Common myeloid progenitor, CD34-positive (primary cell): ENCODE data around the gene SPIN2B.
"Not testable (repeated sequence)": the region's sequence is repeated elsewhere in the genome, so short reads cannot be mapped to it uniquely, and the experiment has no call there.

ENCODE experiments used
- CTCF ChIA-PET: fragments of 350-600 bp; sonication (Branson Sonifier 250); formaldehyde crosslinking; loops from one replicate; lab custom pipeline; 2021; ENCODE audit warnings: antibody characterized with exemption; lab: Charles Lee
- POLR2A ChIA-PET: fragments of 350-600 bp; sonication (Branson Sonifier 250); formaldehyde crosslinking; loops from one replicate; lab custom pipeline; 2021; ENCODE audit warnings: antibody characterized with exemption; lab: Charles Lee
- DNase-seq, 3 donors: peaks; one replicate each; pipeline versions ENCODE4 v3.0.0 to v3.0.0-alpha.2; 2013
- H3K27ac ChIP-seq, 2 experiments: 1 replicate in 1 of 2; 2 replicates in 1 of 2; pipeline ENCODE4 v1.7.0; 2013; ENCODE audit warnings: inconsistent platforms in 2 of 2, low read length in 2 of 2, mild to moderate bottlenecking in 2 of 2, low read depth in 1 of 2, moderate library complexity in 1 of 2; ENCODE audit not compliant: severe bottlenecking in 2 of 2, insufficient read depth in 1 of 2, poor library complexity in 1 of 2
- H3K27me3 ChIP-seq, 5 experiments: replicated peaks in 2 of 5; 1 replicate in 3 of 5; 2 replicates in 2 of 5; pipeline versions ENCODE4 v1.6.1 to v1.7.0; 2013; ENCODE audit warnings: low read length in 4 of 5, mild to moderate bottlenecking in 2 of 5, moderate library complexity in 2 of 5, inconsistent platforms in 1 of 5; ENCODE audit not compliant: insufficient read depth in 5 of 5, control insufficient read depth in 4 of 5
- H3K36me3 ChIP-seq, 4 experiments: 1 replicate in 2 of 4; 2 replicates in 2 of 4; pipeline versions ENCODE4 v1.6.1 to v1.7.0; 2013; ENCODE audit warnings: low read length in 3 of 4, control low read depth in 1 of 4, mild to moderate bottlenecking in 1 of 4; ENCODE audit not compliant: control insufficient read depth in 4 of 4, insufficient read depth in 4 of 4
- H3K4me1 ChIP-seq, 4 experiments: 1 replicate in 3 of 4; 2 replicates in 1 of 4; pipeline versions ENCODE4 v1.6.1 to v1.7.1; 2013; ENCODE audit warnings: low read length in 3 of 4, mild to moderate bottlenecking in 3 of 4, control low read depth in 1 of 4, inconsistent platforms in 1 of 4, moderate library complexity in 1 of 4; ENCODE audit not compliant: control insufficient read depth in 4 of 4, insufficient read depth in 4 of 4; ENCODE audit errors: control extremely low read depth in 1 of 4
- H3K4me3 ChIP-seq, 7 experiments: 1 replicate in 4 of 7; 2 replicates in 3 of 7; pipeline versions ENCODE4 v1.5.1 to v1.7.0; 2013; ENCODE audit warnings: mild to moderate bottlenecking in 7 of 7, low read length in 6 of 7, moderate library complexity in 6 of 7, inconsistent platforms in 2 of 7, low read depth in 2 of 7, control low read depth in 1 of 7; ENCODE audit not compliant: insufficient read depth in 4 of 7, control insufficient read depth in 1 of 7; ENCODE audit errors: extremely low read depth in 1 of 7
- H3K9me3 ChIP-seq, 5 experiments: 1 replicate in 4 of 5; 2 replicates in 1 of 5; pipeline versions ENCODE4 v1.6.1 to v1.7.1; 2013; ENCODE audit warnings: low read length in 4 of 5, mild to moderate bottlenecking in 2 of 5, inconsistent platforms in 1 of 5, low read depth in 1 of 5, moderate library complexity in 1 of 5; ENCODE audit not compliant: control insufficient read depth in 4 of 5, insufficient read depth in 2 of 5; ENCODE audit errors: control extremely low read depth in 1 of 5
- WGBS: methylation state at CpG from one replicate; pipeline ENCODE4 v1.1.5; 2013; ENCODE audit not compliant: insufficient coverage; 5-methylcytosine and 5-hydroxymethylcytosine counted together

SPIN2B gene

DNA sequence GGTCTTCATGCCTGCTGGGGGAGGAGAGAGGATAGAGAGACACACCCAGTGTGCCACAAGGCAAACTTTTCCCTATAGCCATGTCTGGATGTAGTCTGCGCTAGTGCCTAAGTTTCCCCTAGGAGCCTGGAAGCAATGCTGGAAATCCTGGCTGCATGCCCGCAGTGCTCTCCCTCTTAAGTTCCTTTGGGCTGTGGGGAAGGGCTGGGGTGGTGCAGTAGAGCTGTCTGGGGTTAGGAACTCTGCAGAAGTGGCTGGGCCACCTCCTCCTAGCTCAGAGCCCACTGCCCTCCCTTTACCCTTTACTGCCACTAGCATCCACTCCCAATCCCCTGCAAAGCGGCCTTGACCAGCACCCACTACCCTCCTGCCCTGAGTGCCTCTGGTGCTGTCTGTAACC is 15.2 kb upstream of the SPIN2B start:
- H3K4me3 ChIP-seq, H3K36me3 ChIP-seq, H3K27ac ChIP-seq, CTCF ChIA-PET, H3K9me3 ChIP-seq, H3K4me1 ChIP-seq, DNase-seq, H3K27me3 ChIP-seq, POLR2A ChIA-PET: not testable (repeated sequence)
- 94% methylated on average over 1 of the region's 3 CpGs for WGBS

DNA sequence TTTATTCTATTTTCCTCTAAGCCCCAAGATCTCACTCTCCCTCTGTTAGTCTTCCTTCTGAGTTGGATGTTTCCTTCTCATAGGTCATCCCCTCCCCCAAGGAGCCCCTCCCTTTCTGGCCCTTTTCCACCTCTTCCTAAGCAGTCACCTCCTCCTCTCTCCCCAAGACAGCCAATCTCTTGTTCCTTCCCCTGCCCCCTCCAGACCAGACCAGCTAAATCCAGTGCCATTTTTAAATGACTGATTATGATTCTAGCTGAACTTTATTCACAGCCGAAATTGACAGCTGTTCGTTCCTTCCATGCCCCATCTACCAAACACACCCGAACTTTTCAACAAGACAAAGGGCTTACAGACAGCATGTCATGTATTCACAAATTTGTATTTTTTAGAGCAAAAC is 13.9 kb upstream of the SPIN2B start:
- H3K27me3 ChIP-seq = no peaks in the 10 kb centered on the region
- peaks cover 0 to 3% (median 0%) of the 10 kb centered on the region in 5 experiments for H3K9me3 ChIP-seq
- WGBS = 100% methylated on average over 1 of the region's 3 CpGs
- no peaks in the 10 kb centered on the region for H3K4me1 ChIP-seq
- H3K36me3 ChIP-seq = peaks cover 0 to 2% (median 0%) of the 10 kb centered on the region in 4 experiments
- no peak for DNase-seq
- POLR2A ChIA-PET = no interaction called here
- H3K4me3 ChIP-seq = no peak overlapping the region
- CTCF ChIA-PET = no interaction called here
- no peak overlapping the region for H3K27ac ChIP-seq

DNA sequence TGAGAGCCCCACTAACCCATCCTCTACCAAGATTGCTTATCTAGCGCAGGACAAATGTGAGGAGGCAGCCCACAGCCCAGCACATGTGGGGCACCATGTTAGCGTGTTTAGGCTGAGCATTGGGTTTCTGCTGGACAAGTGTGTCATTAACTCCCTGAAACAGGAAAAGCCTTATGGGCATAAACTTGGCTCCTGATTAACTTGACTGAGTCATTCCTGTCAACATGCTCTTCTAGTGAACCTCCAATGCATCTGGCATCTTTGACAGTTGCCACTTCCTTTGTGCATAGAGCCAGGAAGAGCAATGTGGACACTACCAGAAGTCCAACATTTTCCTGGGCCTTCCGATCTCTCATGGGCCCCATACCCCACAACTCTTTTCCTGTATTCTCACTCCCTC is 13.4 kb upstream of the SPIN2B start:
- no peak for DNase-seq
- ChIA-PET POLR2A (no interaction called here), CTCF (no interaction called here)
- Histone ChIP-seq H3K27me3 (no peaks in the 10 kb centered on the region), H3K36me3 (peaks cover 0 to 2% (median 0%) of the 10 kb centered on the region in 4 experiments), H3K4me3 (no peak overlapping the region), H3K4me1 (no peaks in the 10 kb centered on the region), H3K9me3 (peaks cover 0 to 3% (median 0%) of the 10 kb centered on the region in 5 experiments), H3K27ac (no peak overlapping the region)
- WGBS = 100% methylated on average over 2 of the region's 3 CpGs

DNA sequence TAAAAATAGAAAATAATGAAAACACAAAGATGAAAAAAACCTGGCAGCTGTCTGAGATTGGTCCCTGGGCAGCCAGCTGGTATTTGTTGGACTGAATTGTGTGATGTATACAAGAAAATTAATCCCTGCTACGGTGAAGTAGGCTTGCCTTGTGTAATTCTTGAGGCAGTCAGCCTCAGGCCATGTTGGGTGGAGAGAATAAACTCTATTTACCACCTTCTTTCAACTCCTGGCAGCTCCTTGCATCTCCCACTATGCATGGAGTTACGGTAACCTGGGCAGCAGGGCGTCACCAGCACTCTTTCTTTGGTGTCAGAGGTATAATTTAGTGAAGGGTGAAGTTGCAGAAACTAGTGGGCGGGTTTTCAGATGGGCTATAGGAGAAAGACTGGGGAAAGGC is 12.4 kb upstream of the SPIN2B start:
- POLR2A ChIA-PET = no interaction called here

DNA sequence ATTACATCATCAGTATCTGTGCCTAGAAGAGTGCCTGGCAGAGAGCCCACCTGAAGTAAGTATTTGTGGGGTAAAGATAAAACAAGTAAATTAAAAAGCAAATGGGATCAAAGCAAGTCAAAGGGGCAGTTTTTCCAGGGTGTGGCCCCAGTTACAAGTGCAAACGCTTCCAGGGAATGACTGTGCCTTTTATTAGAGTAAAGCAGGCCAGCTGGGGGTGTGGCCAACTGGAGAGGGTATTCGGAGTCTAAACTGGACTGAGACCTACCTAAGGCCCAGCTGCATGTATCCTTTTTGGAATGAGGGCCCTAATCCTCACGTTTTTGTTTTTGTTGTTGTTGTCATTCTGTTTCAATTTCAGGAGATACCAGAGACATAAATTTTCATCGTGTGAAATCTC is 11.9 kb upstream of the SPIN2B start:
- DNase-seq, H3K27me3 ChIP-seq, H3K27ac ChIP-seq, H3K4me3 ChIP-seq, H3K9me3 ChIP-seq, CTCF ChIA-PET, H3K4me1 ChIP-seq, H3K36me3 ChIP-seq, POLR2A ChIA-PET: not testable (repeated sequence)
- WGBS = 58% methylated on average over 2 of the region's 4 CpGs

More for the DNA sequence above, 12.4 kb upstream of the SPIN2B start:
- Histone ChIP-seq H3K27ac (no peak overlapping the region), H3K9me3 (peaks cover 0 to 3% (median 0%) of the 10 kb centered on the region in 5 experiments), H3K4me3 (no peak overlapping the region), H3K27me3 (no peaks in the 10 kb centered on the region), H3K36me3 (peaks cover 0 to 2% (median 0%) of the 10 kb centered on the region in 4 experiments), H3K4me1 (no peaks in the 10 kb centered on the region)
- CTCF ChIA-PET = no interaction called here
- DNase-seq = no peak
- 60% methylated on average over 1 of the region's 4 CpGs for WGBS

DNA sequence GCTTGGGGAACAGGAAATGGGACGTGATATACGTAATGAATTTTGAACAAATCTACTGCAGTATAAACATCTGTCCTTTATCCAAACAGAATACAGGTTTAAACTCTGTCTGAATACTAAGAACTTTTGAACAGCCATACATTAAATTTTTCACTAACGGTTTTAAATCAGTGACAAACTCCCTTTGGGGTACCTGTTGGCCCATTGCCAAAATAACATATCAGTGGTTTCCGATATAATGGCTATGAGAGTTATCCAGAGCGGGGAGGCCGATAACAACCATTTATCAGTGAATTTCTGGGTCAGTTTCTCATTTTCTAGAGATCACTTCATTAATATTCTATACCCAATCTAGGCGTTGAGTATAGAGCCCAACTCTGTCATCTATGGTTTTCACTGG is 10.7 kb upstream of the SPIN2B start:
- no peak overlapping the region for H3K27ac ChIP-seq
- no peak for DNase-seq
- ChIA-PET POLR2A (no interaction called here), CTCF (no interaction called here)
- WGBS = 91% methylated on average over 4 of the region's 7 CpGs
- peaks cover 0 to 2% (median 0%) of the 10 kb centered on the region in 4 experiments for H3K36me3 ChIP-seq
- H3K9me3 ChIP-seq = no peaks in the 10 kb centered on the region
- H3K27me3 ChIP-seq = no peaks in the 10 kb centered on the region
- H3K4me3 ChIP-seq = no peak overlapping the region
- no peaks in the 10 kb centered on the region for H3K4me1 ChIP-seq

DNA sequence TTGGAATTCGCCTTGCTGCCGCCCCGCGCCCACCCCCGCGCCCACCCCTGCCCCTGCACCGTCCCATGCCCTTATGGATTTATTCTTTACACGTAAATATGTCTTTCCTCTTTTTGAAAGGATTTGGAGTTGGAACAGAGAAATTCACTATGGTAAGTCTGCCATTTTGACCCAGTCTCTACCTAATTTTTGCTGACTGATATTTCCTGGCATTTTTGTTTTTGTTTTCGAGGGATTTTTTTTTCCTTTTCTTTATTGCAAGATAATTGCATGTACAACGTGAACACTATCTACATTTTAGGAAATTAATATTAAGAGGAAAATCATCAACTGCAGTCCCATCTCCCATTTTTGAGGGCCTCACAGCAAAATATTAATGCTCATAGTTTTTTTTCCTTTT is 468 bp upstream of the SPIN2B start:
- POLR2A ChIA-PET = no interaction called here
- no CpG with 5 or more reads among the region's 10 CpGs for WGBS
- H3K4me3 ChIP-seq = peak overlapping the region in 6 of 7 experiments; percentile 64 to 84 (median 70)
- CTCF ChIA-PET = no interaction called here
- peaks cover 0 to 2% (median 0%) of the 10 kb centered on the region in 4 experiments for H3K4me1 ChIP-seq
- H3K9me3 ChIP-seq = no peaks in the 10 kb centered on the region
- DNase-seq = peak in 1 of 3 donors; percentile 1
- H3K36me3 ChIP-seq = peaks cover 0 to 3% (median 0%) of the 10 kb centered on the region in 4 experiments
- no peaks in the 10 kb centered on the region for H3K27me3 ChIP-seq
- peak overlapping the region in 1 of 2 experiments; percentile 68 for H3K27ac ChIP-seq
